ENCODE results near the gene KCNJ4.
"Not testable (repeated sequence)": the region's sequence is repeated elsewhere in the genome, so short reads cannot be mapped to it uniquely, and the experiment has no call there.

KCNJ4 gene

GRCh38 chr22:38397189-38398085 is 57.6 kb downstream of the KCNJ4 start:
- no peak for DNase-seq (ENCODE audit: extremely low read depth, low read depth)
- no peak for TF ChIP-seq CTCF (IDR thresholded peaks at IDR 0.05; ENCODE audit: low read depth, low read length)

DNA sequence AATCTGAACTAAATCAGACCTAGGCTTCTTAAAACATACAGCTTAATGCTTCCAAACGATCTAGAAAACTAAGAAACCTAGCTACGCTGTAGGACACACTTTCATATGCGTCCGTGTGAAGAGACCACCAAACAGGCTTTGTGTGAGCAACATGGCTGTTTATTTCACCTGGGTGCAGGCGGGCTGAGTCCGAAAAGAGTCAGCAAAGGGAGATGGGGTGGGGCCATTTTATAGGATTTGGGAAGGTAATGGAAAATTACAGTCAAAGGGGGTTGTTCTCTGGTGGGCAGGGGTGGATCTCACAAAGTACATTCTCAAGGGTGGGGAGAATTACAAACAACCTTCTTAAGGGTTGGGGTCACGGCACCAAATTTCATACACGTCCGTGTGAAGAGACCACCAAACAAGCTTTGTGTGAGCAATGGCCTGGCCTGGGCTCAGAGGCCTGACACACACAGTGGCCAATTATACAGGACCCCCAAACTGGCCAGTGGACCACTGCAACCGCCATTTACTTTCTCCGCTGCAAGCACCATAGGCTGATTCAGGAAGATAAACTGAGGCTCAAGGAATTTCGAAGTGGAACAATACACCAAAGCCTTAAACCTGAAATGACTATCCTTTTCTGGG is 58.4 kb downstream of the KCNJ4 start:
- not testable (repeated sequence) for DNase-seq (ENCODE audit: extremely low read depth, low read depth)

GRCh38 chr22:38395944-38396343 is 59.1 kb downstream of the KCNJ4 start:
- DNase-seq (ENCODE audit: extremely low read depth, low read depth), result not testable (repeated sequence)

DNA sequence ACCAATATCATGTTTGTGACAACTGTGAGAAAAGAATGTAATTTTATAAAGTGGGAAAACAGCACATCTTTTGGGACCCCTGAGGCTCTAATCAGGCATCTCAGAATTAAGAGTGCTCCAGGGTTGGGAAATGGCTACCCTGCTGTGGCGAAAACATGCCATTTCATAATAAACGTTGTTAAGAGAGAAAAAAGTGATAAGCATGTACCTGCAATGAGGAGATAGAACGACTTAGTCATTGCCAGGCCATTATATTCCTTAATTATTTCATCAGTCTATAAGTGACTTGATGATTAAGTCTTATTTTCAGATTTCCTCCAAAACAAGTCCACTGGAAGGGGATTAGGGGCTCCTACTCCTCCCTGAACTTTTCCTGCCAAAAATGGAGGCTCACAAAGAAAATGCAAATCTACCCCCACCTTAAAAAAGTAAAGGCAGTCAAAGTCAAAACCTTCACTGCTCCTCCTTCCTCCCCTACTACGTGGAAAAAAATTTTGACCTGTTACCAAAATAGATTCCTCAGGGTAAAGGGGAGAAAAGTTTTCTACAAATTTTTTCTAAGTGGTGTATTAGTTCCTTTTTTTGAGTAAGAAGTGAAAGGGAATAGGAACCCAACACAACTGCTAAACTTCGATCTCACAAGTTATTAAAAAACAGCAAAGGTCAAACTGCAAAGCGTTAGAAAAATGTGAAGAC is 59.9 kb downstream of the KCNJ4 start:
- not testable (repeated sequence) for DNase-seq (ENCODE audit: extremely low read depth, low read depth)

DNA sequence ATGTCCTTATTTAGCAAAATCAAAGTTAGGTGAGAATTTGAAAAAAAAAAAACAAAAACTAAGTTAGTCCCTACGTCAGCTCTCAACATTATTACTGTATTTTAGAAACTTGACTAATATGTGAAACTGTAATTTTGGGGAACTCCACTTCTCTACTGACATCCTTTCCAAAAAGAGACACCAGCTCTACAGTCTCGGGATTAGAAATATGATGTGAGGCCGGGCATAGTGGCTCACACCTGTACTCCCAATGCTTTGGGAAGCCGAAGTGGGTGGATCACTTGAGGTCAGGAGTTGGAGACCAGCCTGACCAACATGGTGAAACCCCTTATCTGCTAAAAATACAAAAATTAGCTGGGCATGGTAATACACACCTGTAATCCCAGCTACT is 65.6 kb downstream of the KCNJ4 start:
- DNase-seq (ENCODE audit: extremely low read depth, low read depth), result not testable (repeated sequence)

DNA sequence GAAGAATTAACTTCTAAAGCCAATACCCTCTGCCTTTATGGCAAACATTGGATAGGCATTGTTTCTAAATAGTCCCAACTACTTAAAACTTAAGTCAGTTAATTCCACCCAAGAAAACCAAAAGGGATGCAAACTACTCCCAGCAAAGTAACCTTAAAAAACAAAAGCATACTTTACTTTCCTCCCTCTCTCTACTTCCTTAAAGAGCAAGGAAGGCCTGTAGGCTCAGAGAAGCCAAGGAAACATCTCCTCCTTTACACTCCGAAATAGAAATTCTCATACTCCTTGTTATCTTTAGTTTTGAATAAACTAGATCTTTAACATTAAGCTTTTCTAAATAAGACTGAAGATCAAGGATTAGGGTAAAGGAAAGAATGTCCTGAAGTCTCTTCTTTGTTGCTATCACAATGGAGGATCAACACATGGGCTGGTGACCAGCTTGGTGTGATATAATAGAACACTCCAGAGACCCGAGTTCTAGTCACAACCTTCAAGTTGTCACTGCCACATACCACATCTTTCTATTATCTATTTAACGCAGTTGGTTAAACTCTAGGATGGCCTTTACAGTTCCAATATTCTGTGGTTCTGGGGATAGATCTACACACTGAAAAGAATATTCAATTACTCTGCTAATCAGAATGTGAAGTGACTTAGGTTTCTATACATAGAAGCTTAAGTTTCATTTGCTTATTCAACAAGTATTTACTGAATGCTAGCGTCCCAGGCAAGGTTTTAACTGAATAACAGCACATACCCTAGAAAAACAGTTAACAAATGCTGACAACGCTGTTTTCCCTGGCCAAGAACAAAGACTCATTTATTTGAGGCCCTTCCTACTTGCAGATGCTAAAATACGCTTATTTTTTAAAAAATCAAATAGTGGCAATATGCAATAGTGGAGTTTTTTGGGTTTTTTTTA is 66.2 kb downstream of the KCNJ4 start:
- not testable (repeated sequence) for DNase-seq (ENCODE audit: extremely low read depth, low read depth)

- DNase-seq (ENCODE audit: extremely low read depth, low read depth), result not testable (repeated sequence)
Observed at GRCh38 chr22:38386918-38387317, 68.1 kb downstream of the KCNJ4 start.

DNA sequence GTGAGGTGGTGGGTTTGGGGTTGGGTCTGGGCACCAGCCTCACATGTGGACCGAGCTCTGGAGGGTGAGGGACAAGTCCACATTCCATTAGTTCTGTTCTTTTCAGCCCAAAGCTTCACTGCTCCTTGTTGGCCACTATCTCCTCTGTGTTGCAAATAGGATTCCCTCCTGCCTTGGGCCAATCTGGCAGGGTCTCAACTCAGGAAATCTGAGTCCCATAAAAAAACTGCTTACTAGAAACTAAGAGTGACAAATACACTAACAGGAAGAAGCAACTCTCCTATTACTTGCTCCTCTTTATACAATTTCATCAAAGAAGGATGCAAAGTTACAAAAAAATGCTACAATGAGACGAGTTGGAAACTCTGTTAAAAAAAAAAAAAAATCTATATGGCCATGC is 71.6 kb downstream of the KCNJ4 start:
- no peak for TF ChIP-seq CTCF (IDR thresholded peaks at IDR 0.05; ENCODE audit: low read depth, low read length)
- DNase-seq (ENCODE audit: extremely low read depth, low read depth), result peak; percentile 3

DNA sequence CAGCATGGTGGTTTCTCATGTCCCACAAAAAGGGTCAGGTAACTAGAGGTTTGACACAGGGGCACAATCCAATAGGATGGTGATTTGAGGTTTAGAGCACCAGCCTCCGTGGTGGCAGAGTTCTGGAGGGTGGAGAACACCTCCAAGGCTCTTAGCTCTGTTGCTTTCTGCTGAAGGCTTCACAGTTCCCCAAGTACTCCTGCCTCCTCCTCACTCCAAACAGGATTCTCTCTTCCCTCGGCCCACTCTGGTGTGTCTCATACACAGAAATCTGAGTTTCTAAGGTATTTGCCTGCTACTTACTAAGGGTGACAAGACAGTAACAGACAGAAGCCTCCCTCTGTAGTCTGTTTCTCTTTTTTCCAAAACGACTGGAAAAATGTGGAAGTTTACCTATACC is 73.6 kb downstream of the KCNJ4 start:
- DNase-seq (ENCODE audit: extremely low read depth, low read depth), result not testable (repeated sequence)

Data from AG09319 (cell line).